Measurements from ENCODE around the gene MRTFA.

- TF ChIP-seq, protein P1, sequence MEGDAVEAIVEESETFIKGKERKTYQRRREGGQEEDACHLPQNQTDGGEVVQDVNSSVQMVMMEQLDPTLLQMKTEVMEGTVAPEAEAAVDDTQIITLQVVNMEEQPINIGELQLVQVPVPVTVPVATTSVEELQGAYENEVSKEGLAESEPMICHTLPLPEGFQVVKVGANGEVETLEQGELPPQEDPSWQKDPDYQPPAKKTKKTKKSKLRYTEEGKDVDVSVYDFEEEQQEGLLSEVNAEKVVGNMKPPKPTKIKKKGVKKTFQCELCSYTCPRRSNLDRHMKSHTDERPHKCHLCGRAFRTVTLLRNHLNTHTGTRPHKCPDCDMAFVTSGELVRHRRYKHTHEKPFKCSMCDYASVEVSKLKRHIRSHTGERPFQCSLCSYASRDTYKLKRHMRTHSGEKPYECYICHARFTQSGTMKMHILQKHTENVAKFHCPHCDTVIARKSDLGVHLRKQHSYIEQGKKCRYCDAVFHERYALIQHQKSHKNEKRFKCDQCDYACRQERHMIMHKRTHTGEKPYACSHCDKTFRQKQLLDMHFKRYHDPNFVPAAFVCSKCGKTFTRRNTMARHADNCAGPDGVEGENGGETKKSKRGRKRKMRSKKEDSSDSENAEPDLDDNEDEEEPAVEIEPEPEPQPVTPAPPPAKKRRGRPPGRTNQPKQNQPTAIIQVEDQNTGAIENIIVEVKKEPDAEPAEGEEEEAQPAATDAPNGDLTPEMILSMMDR (IDR thresholded peaks at IDR 0.05 in 8 of 11, conservative IDR thresholded peaks at IDR 0.05 in 3 of 11): no peak
- TF ChIP-seq POLR2AphosphoS5 (IDR thresholded peaks at IDR 0.05): no peak
- TF ChIP-seq POLR2A (IDR thresholded peaks at IDR 0.05): no peak
Measured at GRCh38 chr22:40473703-40474102, 162.8 kb downstream of the MRTFA start.
